Activated CD4-positive, alpha-beta T cell treated with anti-CD3 and anti-CD28 coated beads, Interleukin-2, Interleukin-4, amounts not matched to agents 100 ng/mL and 50 ng/mL, durations not matched to agents 16 hours and 8 hours (primary cell): ENCODE data around the gene ATP8B1.

Experiments
- DNase-seq: peaks from one replicate; pipeline ENCODE4 v3.0.0-alpha.2; 2020; ENCODE audit warnings: low spot score

Gene ATP8B1

DNA sequence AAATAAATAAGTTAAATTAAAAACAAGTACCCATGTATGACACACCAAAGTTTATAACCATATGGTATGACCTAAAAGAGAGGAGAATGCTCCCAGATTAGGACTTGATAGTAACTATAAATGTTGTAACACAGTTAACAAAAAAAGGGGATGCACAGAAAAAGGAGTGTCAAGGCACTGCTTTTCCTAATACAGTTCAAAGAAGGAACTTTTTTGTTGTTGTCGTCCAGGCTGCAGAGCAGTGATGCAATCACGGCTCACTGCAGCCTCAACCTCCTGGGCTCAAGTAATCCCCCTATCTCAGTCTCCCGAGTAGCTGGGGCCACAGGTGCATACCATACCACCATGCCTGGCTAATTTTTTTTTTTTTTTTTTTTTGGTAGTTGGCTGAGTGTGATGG, 184.2 kb downstream of the ATP8B1 start:
- DNase-seq: no peak

DNA sequence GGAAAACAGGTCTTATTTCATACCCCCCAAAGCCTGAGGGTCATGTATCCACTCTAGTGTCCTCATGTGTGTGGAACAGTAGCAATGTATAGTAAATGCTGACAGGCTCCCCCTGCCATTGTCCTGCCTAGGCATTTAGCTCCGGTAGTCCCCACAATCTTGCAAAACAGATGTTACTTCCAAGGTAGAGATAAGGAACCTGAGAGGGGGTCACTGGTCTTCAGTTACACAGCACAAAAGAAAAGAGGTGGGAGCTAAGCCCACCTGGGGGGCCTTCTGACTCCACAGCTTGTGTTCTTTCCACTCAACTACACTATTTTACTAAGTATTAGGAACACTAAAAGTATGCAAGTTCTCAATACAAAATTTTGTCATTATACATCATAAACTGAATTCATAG, 199.2 kb downstream of the ATP8B1 start:
- no peak for DNase-seq
